OCI-LY1 (cell line): ENCODE measurements around the gene FABP2.
A peak's percentile ranks its signal among the peaks of the same experiment; 100 is the strongest.

Source experiments
- H2AFZ ChIP-seq: fragments of 200-600 bp; sonication (generic), shearing (Covaris generic); 2 replicates; pipeline ENCODE4 v1.6.0; 2014; ENCODE audit warnings: antibody characterized with exemption, mild to moderate bottlenecking, low read length
- H3F3A ChIP-seq: fragments of 200-600 bp; sonication (generic), shearing (Covaris generic); 2 replicates; pipeline ENCODE4 v1.6.0; 2014; ENCODE audit warnings: mild to moderate bottlenecking, antibody characterized with exemption, low read length, moderate library complexity; ENCODE audit not compliant: insufficient read depth
- H3K27ac ChIP-seq: fragments of 200-600 bp; sonication (generic); 2 replicates; pipeline ENCODE4 v1.5.1; 2014; ENCODE audit warnings: low read length, mixed run types, mild to moderate bottlenecking, low read depth; ENCODE audit not compliant: poor library complexity, severe bottlenecking
- H3K27me3 ChIP-seq: fragments of 200-600 bp; sonication (generic); 2 replicates; pipeline ENCODE4 v1.6.0; 2014; ENCODE audit warnings: antibody characterized with exemption, mild to moderate bottlenecking, low read length, moderate library complexity; ENCODE audit not compliant: insufficient read depth
- H3K36me3 ChIP-seq: fragments of 200-600 bp; sonication (generic); 2 replicates; pipeline ENCODE4 v1.6.1; 2014; ENCODE audit warnings: mild to moderate bottlenecking, antibody characterized with exemption, low read length, moderate library complexity, mixed read lengths; ENCODE audit not compliant: insufficient read depth
- H3K4me1 ChIP-seq: fragments of 200-600 bp; sonication (generic); 2 replicates; pipeline ENCODE4 v1.5.1; 2014; ENCODE audit warnings: mild to moderate bottlenecking, low read length, moderate library complexity; ENCODE audit not compliant: insufficient read depth, severe bottlenecking
- H3K4me2 ChIP-seq: fragments of 200-600 bp; sonication (generic), shearing (Covaris generic); 2 replicates; pipeline ENCODE4 v1.6.1; 2014; ENCODE audit warnings: low read length
- H3K4me3 ChIP-seq: fragments of 200-600 bp; sonication (generic); 2 replicates; pipeline ENCODE4 v1.5.1; 2014; ENCODE audit warnings: low read length, low read depth, mild to moderate bottlenecking, mixed read lengths; ENCODE audit not compliant: poor library complexity, severe bottlenecking
- H3K79me2 ChIP-seq: fragments of 200-600 bp; shearing (Covaris generic); 2 replicates; pipeline ENCODE4 v1.6.1; 2016; ENCODE audit warnings: mixed run types, low read length, mixed read lengths; ENCODE audit not compliant: insufficient read depth
- H3K9ac ChIP-seq: fragments of 200-600 bp; sonication (generic), shearing (Covaris generic); 2 replicates; pipeline ENCODE4 v1.6.1; 2014; ENCODE audit warnings: mild to moderate bottlenecking, low read length, mixed read lengths
- H3K9me2 ChIP-seq: fragments of 200-600 bp; sonication (generic), shearing (Covaris generic); 2 replicates; pipeline ENCODE4 v1.6.1; 2014; ENCODE audit warnings: low read depth, mild to moderate bottlenecking, low read length, mixed read lengths
- H3K9me3 ChIP-seq: fragments of 200-600 bp; shearing (Covaris generic); 2 replicates; pipeline ENCODE4 v1.6.1; 2014; ENCODE audit warnings: low read length, mixed read lengths
- H4K20me1 ChIP-seq: fragments of 200-600 bp; sonication (generic), shearing (Covaris generic); 2 replicates; pipeline ENCODE4 v1.6.0; 2016; ENCODE audit warnings: mild to moderate bottlenecking, low read length; ENCODE audit not compliant: insufficient read depth
- EZH2 ChIP-seq: fragments of 200-600 bp; sonication (generic), shearing (Covaris generic); IDR thresholded peaks from 2 replicates; pipeline ENCODE4 v1.8.0; 2017; ENCODE audit warnings: borderline replicate concordance, mixed run types, mild to moderate bottlenecking, antibody characterized with exemption, low read length, moderate library complexity, mixed read lengths
- TF ChIP-seq, protein P1 (sequence below): fragments of 200-600 bp; sonication (generic), shearing (Covaris generic); IDR thresholded peaks from 2 replicates; pipeline ENCODE4 v1.5.1; 2017; ENCODE audit warnings: mild to moderate bottlenecking, antibody characterized with exemption, low read length, moderate library complexity, mixed read lengths

FABP2 gene

DNA sequence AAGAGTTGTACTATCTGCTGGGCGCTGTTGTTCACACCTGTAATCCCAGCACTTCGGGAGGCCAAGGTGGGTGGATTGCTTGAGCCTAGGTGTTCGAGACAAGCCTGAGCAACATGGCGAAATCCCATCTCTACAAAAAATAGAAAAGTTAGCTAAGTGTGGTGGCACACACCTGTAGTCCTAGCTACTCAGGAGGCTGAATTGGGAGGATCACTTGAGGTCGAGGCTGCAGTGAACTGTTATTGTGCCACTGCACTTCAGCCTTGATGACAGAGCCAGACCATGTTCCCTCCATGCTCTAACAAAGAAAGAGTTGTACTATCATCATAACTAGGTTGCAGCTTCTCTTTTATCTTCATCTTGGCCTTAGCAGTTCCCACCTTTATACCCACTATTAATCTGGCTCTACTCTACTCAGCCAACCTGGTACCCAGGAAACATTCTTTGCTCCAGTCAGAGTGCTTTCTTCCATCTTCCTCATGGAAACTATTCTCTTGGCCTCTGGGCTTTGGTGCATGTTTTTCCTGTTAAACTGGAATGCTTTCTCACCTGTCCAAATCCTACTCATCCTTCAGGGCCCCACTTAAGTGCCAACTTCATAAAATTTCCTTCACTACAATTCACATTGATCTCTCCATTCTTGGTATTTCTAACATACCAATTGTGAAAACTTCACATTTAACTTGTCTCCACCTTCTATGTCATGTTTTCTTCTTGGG, 18.2 kb downstream of the FABP2 start:
- Histone ChIP-seq H3F3A (no peaks in the 10 kb centered on the region), H3K79me2 (peaks cover 9% of the 10 kb centered on the region), H3K4me2 (no peak overlapping the region), H3K9me3 (no peaks in the 10 kb centered on the region), H2AFZ (no peak overlapping the region), H3K4me1 (peaks cover 18% of the 10 kb centered on the region), H4K20me1 (no peaks in the 10 kb centered on the region), H3K36me3 (no peaks in the 10 kb centered on the region), H3K4me3 (no peak overlapping the region), H3K27me3 (no peaks in the 10 kb centered on the region), H3K27ac (no peak overlapping the region), H3K9ac (no peak overlapping the region), H3K9me2 (no peaks in the 10 kb centered on the region)
- TF ChIP-seq, protein P1, sequence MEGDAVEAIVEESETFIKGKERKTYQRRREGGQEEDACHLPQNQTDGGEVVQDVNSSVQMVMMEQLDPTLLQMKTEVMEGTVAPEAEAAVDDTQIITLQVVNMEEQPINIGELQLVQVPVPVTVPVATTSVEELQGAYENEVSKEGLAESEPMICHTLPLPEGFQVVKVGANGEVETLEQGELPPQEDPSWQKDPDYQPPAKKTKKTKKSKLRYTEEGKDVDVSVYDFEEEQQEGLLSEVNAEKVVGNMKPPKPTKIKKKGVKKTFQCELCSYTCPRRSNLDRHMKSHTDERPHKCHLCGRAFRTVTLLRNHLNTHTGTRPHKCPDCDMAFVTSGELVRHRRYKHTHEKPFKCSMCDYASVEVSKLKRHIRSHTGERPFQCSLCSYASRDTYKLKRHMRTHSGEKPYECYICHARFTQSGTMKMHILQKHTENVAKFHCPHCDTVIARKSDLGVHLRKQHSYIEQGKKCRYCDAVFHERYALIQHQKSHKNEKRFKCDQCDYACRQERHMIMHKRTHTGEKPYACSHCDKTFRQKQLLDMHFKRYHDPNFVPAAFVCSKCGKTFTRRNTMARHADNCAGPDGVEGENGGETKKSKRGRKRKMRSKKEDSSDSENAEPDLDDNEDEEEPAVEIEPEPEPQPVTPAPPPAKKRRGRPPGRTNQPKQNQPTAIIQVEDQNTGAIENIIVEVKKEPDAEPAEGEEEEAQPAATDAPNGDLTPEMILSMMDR, result no peak
- TF ChIP-seq EZH2, result no peak

DNA sequence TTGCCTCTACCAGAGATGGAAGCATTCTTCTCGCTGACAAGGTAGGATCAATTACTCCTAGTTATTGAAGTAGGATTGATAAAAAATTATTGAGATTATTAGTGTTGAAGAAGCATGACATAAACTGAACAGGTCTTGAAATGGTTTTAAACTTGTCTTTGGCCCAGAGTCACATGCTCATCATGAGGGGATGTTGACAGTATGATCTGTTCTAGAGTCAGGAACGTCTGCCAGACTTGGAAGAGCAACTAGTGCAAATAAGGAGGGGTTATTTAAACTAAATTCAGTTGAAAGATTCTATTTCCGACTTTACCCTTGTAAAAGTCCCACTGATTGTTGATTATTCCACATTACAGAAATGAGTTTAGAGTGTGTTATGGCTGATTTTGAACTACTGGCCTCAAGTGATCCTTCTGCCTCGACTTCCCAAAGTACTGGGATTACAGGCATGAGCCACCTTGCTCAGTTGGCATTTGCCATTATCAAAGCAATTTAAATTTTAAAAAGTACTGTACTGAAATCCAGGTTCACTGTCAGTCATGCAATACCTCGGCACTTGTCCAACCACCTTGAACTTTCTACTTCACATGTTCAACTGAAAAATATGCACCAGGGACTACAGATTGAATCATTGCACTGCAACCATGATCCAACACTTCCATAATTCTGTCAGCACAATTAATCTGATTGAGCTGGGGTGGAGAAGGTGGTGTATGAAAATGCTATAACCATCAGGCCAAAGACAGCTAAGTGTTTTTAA, 19.7 kb downstream of the FABP2 start:
- no peak overlapping the region for H3K9ac ChIP-seq
- no peaks in the 10 kb centered on the region for H4K20me1 ChIP-seq
- H2AFZ ChIP-seq, result no peak overlapping the region
- no peak overlapping the region for H3K4me3 ChIP-seq
- H3K36me3 ChIP-seq, result peaks cover 14% of the 10 kb centered on the region
- H3K27me3 ChIP-seq, result no peaks in the 10 kb centered on the region
- H3K79me2 ChIP-seq, result peaks cover 13% of the 10 kb centered on the region
- H3K4me1 ChIP-seq, result peaks cover 27% of the 10 kb centered on the region
- no peaks in the 10 kb centered on the region for H3K9me3 ChIP-seq
- no peak overlapping the region for H3K27ac ChIP-seq
- TF ChIP-seq, protein P1, result no peak
- H3F3A ChIP-seq, result no peaks in the 10 kb centered on the region
- no peak overlapping the region for H3K4me2 ChIP-seq
- H3K9me2 ChIP-seq, result no peaks in the 10 kb centered on the region

DNA sequence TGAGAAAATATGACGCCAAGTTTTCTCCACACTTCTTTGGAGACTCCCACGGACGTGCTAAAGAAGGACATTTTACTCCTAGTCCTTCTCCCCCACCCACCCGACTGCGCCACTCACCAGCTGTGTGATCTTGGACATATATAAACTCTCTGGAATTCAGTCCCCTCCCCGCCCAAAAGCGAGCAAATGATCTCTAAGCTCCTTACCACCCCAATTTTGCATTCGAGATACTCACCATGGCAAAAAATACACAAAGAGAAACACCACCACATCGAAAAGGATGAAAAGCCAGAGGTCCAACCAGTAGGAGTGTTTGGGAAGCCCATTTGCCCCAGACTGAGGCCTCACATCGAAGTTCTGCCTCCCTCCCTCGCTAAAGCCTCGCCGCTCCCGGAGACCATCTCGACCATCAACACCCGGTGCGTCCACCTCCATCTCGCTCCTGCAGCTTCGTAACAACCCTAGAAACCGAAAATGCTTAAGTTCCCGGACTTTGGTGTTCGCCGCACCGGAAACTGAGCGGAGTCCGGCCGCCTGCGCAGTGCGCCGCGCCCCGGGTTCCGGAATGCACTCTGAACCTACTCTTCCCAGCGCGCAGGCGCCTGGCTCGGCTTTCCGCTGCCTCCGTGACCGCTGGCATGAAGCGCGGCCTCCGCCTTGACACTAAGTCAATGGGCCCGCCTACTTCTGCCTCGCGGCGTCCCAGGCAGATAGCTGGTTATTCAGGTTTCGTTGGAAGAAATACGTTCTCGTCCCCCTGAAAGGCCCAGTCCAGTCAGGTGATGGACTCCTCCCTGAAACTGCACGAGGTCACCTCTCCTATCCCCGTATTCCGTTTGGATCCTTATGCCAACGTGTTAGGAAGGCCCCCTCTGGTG, 21.6 kb downstream of the FABP2 start:
- TF ChIP-seq EZH2, result no peak
- TF ChIP-seq, protein P1, result peak; percentile 36; the same call in 1 of the 2 replicates
- Histone ChIP-seq H3K4me1 (peaks cover 27% of the 10 kb centered on the region), H3K9ac (peak overlapping the region; percentile 81), H3K4me3 (peak overlapping the region; percentile 75), H3F3A (no peaks in the 10 kb centered on the region), H4K20me1 (no peaks in the 10 kb centered on the region), H3K27ac (peak overlapping the region; percentile 80), H3K36me3 (peaks cover 32% of the 10 kb centered on the region), H3K4me2 (peak overlapping the region; percentile 93), H3K9me2 (no peaks in the 10 kb centered on the region), H3K9me3 (no peaks in the 10 kb centered on the region), H3K79me2 (peaks cover 13% of the 10 kb centered on the region), H3K27me3 (no peaks in the 10 kb centered on the region), H2AFZ (peak overlapping the region; percentile 91)
